Muscle layer of colon (tissue), 2 donors: ENCODE results near the gene BMP3.

ENCODE experiments used
- H3K27ac ChIP-seq: one replicate; pipeline ENCODE4 v1.7.0; 2013; ENCODE audit warnings: low read depth, mild to moderate bottlenecking, low read length, moderate library complexity
- H3K27me3 ChIP-seq, 2 donors: one replicate each; pipeline ENCODE4 v1.7.0; 2013; ENCODE audit warnings: low read length in 2 of 2, mild to moderate bottlenecking in 2 of 2; ENCODE audit not compliant: insufficient read depth in 2 of 2, control insufficient read depth in 1 of 2
- H3K36me3 ChIP-seq: one replicate; pipeline ENCODE4 v1.7.0; 2013; ENCODE audit warnings: mild to moderate bottlenecking, low read length; ENCODE audit not compliant: insufficient read depth
- H3K4me1 ChIP-seq: one replicate; pipeline ENCODE4 v1.7.0; 2013; ENCODE audit warnings: mild to moderate bottlenecking, low read length; ENCODE audit not compliant: insufficient read depth
- H3K4me3 ChIP-seq, 2 donors: one replicate each; pipeline ENCODE4 v1.7.0; 2013; ENCODE audit warnings: low read length in 2 of 2, low read depth in 1 of 2, mild to moderate bottlenecking in 1 of 2, moderate library complexity in 1 of 2
- H3K9ac ChIP-seq: one replicate; pipeline ENCODE4 v1.7.0; 2013; ENCODE audit warnings: low read length
- H3K9me3 ChIP-seq: one replicate; pipeline ENCODE4 v1.7.0; 2013; ENCODE audit warnings: mild to moderate bottlenecking, low read length
- donor health status: abdominal sarcoma.
- donor health status: Adenocarcinoma of cecum.

BMP3 gene

DNA sequence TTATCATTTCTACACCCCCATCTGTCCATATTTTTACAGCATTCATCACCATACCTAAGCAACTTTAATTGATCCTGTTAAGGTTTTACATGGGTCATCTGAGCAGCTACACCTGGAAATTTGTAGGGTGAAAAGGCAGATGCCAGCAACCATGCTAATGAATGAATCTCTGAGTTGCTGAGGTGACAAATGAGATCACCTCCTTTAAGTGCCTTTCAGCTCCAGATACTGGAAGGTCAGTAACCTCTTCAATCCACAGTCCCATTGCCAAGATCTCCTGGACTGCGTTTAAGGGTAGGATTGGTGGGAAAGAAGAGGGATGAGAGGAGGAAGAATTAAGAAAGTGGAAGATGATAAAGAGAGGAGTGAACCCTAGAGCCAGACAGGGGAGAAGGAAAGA lies 8.5 kb upstream of the BMP3 start:
- H3K36me3 ChIP-seq: no peaks in the 10 kb centered on the region
- no peak overlapping the region for H3K27ac ChIP-seq
- H3K27me3 ChIP-seq: no peaks in the 10 kb centered on the region
- H3K9ac ChIP-seq: no peak overlapping the region
- no peaks in the 10 kb centered on the region for H3K9me3 ChIP-seq
- peaks cover 12% of the 10 kb centered on the region for H3K4me1 ChIP-seq
- H3K4me3 ChIP-seq: no peak overlapping the region

DNA sequence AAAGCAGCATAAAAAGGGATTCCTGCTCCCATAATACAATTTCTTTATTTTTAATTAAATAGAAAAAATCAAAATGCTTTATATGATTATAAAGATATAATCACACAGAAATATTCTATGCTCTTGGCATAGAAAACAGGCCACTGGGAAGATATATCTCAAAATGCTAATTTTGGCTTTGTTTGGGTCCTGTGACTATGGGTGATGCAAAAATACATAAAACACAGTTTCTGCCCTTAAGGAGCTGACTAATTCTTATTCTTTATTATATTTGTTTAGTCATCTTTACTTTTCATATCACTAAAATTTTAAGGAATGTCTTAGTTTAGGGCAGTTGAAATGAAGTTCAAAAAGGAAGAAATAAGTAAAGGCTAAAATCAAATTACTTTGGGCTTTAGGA lies 7.0 kb upstream of the BMP3 start:
- no peak overlapping the region for H3K9ac ChIP-seq
- no peaks in the 10 kb centered on the region for H3K27me3 ChIP-seq
- H3K4me1 ChIP-seq: peaks cover 12% of the 10 kb centered on the region
- H3K4me3 ChIP-seq: no peak overlapping the region
- no peak overlapping the region for H3K27ac ChIP-seq
- no peaks in the 10 kb centered on the region for H3K36me3 ChIP-seq
- H3K9me3 ChIP-seq: no peaks in the 10 kb centered on the region

- Histone ChIP-seq H3K9me3 (no peaks in the 10 kb centered on the region), H3K4me1 (peaks cover 10% of the 10 kb centered on the region), H3K27me3 (peaks cover 0 to 7% of the 10 kb centered on the region in 2 donors), H3K9ac (peak overlapping the region; percentile 28), H3K27ac (peak overlapping the region; percentile 85), H3K4me3 (peak overlapping the region; percentile 71 to 81), H3K36me3 (no peaks in the 10 kb centered on the region)
These were observed 678 bp downstream of the BMP3 start for GRCh38 chr4:81030981-81031791.

GRCh38 chr4:81031796-81032551 lies 1.5 kb downstream of the BMP3 start:
- peaks cover 10% of the 10 kb centered on the region for H3K4me1 ChIP-seq
- peaks cover 0 to 7% of the 10 kb centered on the region in 2 donors for H3K27me3 ChIP-seq
- H3K4me3 ChIP-seq: peak overlapping the region; percentile 71 to 81
- H3K9ac ChIP-seq: peak overlapping the region; percentile 28
- H3K9me3 ChIP-seq: no peaks in the 10 kb centered on the region
- H3K27ac ChIP-seq: peak overlapping the region; percentile 85
- no peaks in the 10 kb centered on the region for H3K36me3 ChIP-seq

GRCh38 chr4:81032771-81033684 lies 2.5 kb downstream of the BMP3 start:
- H3K9ac ChIP-seq: no peak overlapping the region
- peak overlapping the region; percentile 85 for H3K27ac ChIP-seq
- H3K27me3 ChIP-seq: peaks cover 0 to 7% of the 10 kb centered on the region in 2 donors
- no peaks in the 10 kb centered on the region for H3K9me3 ChIP-seq
- no peaks in the 10 kb centered on the region for H3K36me3 ChIP-seq
- peak overlapping the region in 1 of 2 donors; percentile 71 for H3K4me3 ChIP-seq
- H3K4me1 ChIP-seq: peaks cover 17% of the 10 kb centered on the region

GRCh38 chr4:81038636-81039350 lies 8.3 kb downstream of the BMP3 start:
- no peaks in the 10 kb centered on the region for H3K27me3 ChIP-seq
- H3K4me3 ChIP-seq: no peak overlapping the region
- H3K9me3 ChIP-seq: no peaks in the 10 kb centered on the region
- H3K36me3 ChIP-seq: no peaks in the 10 kb centered on the region
- no peak overlapping the region for H3K9ac ChIP-seq
- no peak overlapping the region for H3K27ac ChIP-seq
- H3K4me1 ChIP-seq: peaks cover 31% of the 10 kb centered on the region

GRCh38 chr4:81039351-81039972 lies 9.0 kb downstream of the BMP3 start:
- Histone ChIP-seq H3K27ac (peak overlapping the region; percentile 35), H3K9me3 (no peaks in the 10 kb centered on the region), H3K4me3 (no peak overlapping the region), H3K27me3 (no peaks in the 10 kb centered on the region), H3K36me3 (no peaks in the 10 kb centered on the region), H3K4me1 (peaks cover 31% of the 10 kb centered on the region), H3K9ac (no peak overlapping the region)

- no peak overlapping the region for H3K9ac ChIP-seq
- peak overlapping the region; percentile 35 for H3K27ac ChIP-seq
These were observed 9.6 kb downstream of the BMP3 start for GRCh38 chr4:81040012-81040659.

GRCh38 chr4:81042578-81043365 lies 12.3 kb downstream of the BMP3 start:
- Histone ChIP-seq H3K27ac (no peak overlapping the region), H3K4me3 (no peak overlapping the region), H3K4me1 (peaks cover 21% of the 10 kb centered on the region), H3K27me3 (no peaks in the 10 kb centered on the region), H3K36me3 (peaks cover 10% of the 10 kb centered on the region), H3K9me3 (no peaks in the 10 kb centered on the region), H3K9ac (no peak overlapping the region)

More at GRCh38 chr4:81040012-81040659, 9.6 kb downstream of the BMP3 start:
- Histone ChIP-seq H3K4me1 (peaks cover 31% of the 10 kb centered on the region), H3K36me3 (no peaks in the 10 kb centered on the region), H3K4me3 (no peak overlapping the region), H3K9me3 (no peaks in the 10 kb centered on the region), H3K27me3 (no peaks in the 10 kb centered on the region)
